Peyer's patch (tissue), 4 donors: ENCODE data around the gene SMYD2. TPM values are rescaled to one million over a fixed set of nuclear protein-coding genes. Genes with fewer than 3 reads are reported as not detected.
"Not testable (repeated sequence)": the region's sequence is repeated elsewhere in the genome, so short reads cannot be mapped to it uniquely, and the experiment has no call there.

Source experiments
- DNase-seq, 3 donors: peaks; one replicate each; pipeline ENCODE4 v3.0.0-alpha.2; 2017 to 2019
- H3K27ac ChIP-seq, 4 donors: fragments of 200-600 bp; sonication (generic); one replicate each; pipeline ENCODE4 v1.5.1; 2016 to 2019
- H3K27me3 ChIP-seq, 2 donors: fragments of 200-600 bp; sonication (generic); one replicate each; pipeline ENCODE4 v1.5.1; 2019
- H3K36me3 ChIP-seq, 3 donors: fragments of 200-600 bp; sonication (generic); one replicate each; pipeline ENCODE4 v1.5.1; 2016 to 2019
- H3K4me1 ChIP-seq, 4 donors: fragments of 200-600 bp; sonication (generic); one replicate each; pipeline ENCODE4 v1.5.1; 2016 to 2019
- H3K4me3 ChIP-seq, 4 donors: fragments of 200-600 bp; sonication (generic); 1 replicate in 3 of 4; 2 replicates in 1 of 4; pipeline ENCODE4 v1.5.1; 2016 to 2019; ENCODE audit warnings: mild to moderate bottlenecking in 1 of 4
- H3K9me3 ChIP-seq, 4 donors: fragments of 200-600 bp; sonication (generic); one replicate each; pipeline ENCODE4 v1.5.1; 2016 to 2019; ENCODE audit warnings: mild to moderate bottlenecking in 1 of 4
- CTCF ChIP-seq, 6 experiments: fragments of 450-650 bp in 4 of 6; fragments of 200-600 bp in 2 of 6; sonication (generic) in 1 of 6; IDR thresholded peaks; one replicate each; pipeline ENCODE4 v1.5.1; 2017 to 2019; ENCODE audit warnings: antibody characterized with exemption in 6 of 6, mild to moderate bottlenecking in 3 of 6, moderate library complexity in 1 of 6
- POLR2A ChIP-seq, 2 donors: fragments of 450-650 bp; IDR thresholded peaks; one replicate each; pipeline ENCODE4 v1.5.1; 2017; ENCODE audit warnings: antibody characterized with exemption in 2 of 2, mild to moderate bottlenecking in 2 of 2, moderate library complexity in 2 of 2
- total RNA-seq, 4 donors: library from RNA; depleted of rRNA; stranded (reverse); fragments of >200 nt; gene quantifications; one replicate each; pipeline ENCODE4 v1.1.0, GENCODE V29; 2016

SMYD2 gene
- total RNA-seq, 4 donors from 2014 or later, result 13.2 to 40.1 (median 25.1) TPM

- no peaks in the 10 kb centered on the region for H3K4me1 ChIP-seq
- no peaks in the 10 kb centered on the region for H3K36me3 ChIP-seq
- H3K4me3 ChIP-seq, result no peak overlapping the region
- TF ChIP-seq CTCF (IDR thresholded peaks at IDR 0.05) (no peak), POLR2A (IDR thresholded peaks at IDR 0.05) (no peak)
- H3K27ac ChIP-seq, result no peak overlapping the region
- no peaks in the 10 kb centered on the region for H3K9me3 ChIP-seq
- no peak for DNase-seq
- H3K27me3 ChIP-seq, result no peaks in the 10 kb centered on the region
Observed at GRCh38 chr1:214272964-214273533, 7.9 kb upstream of the SMYD2 start.

- not testable (repeated sequence) for H3K9me3 ChIP-seq, DNase-seq, H3K4me1 ChIP-seq, H3K4me3 ChIP-seq, H3K36me3 ChIP-seq, H3K27me3 ChIP-seq, H3K27ac ChIP-seq
Observed at GRCh38 chr1:214275700-214276099, 5.3 kb upstream of the SMYD2 start.

GRCh38 chr1:214276786-214277185 lies 4.2 kb upstream of the SMYD2 start:
- Histone ChIP-seq H3K4me3 (no peak overlapping the region), H3K4me1 (peaks cover 0 to 6% (median under 1%) of the 10 kb centered on the region in 4 donors), H3K27ac (no peak overlapping the region), H3K36me3 (no peaks in the 10 kb centered on the region), H3K27me3 (no peaks in the 10 kb centered on the region), H3K9me3 (no peaks in the 10 kb centered on the region)
- TF ChIP-seq POLR2A (IDR thresholded peaks at IDR 0.05) (no peak), CTCF (IDR thresholded peaks at IDR 0.05) (no peak)
- no peak for DNase-seq

- H3K27ac ChIP-seq, result no peak overlapping the region
- no peaks in the 10 kb centered on the region for H3K27me3 ChIP-seq
- TF ChIP-seq CTCF (IDR thresholded peaks at IDR 0.05) (no peak), POLR2A (IDR thresholded peaks at IDR 0.05) (no peak)
- DNase-seq, result no peak
- no peaks in the 10 kb centered on the region for H3K9me3 ChIP-seq
- H3K36me3 ChIP-seq, result no peaks in the 10 kb centered on the region
- H3K4me1 ChIP-seq, result peaks cover 0 to 17% (median 3%) of the 10 kb centered on the region in 4 donors
- no peak overlapping the region for H3K4me3 ChIP-seq
Observed at GRCh38 chr1:214277704-214278635, 3.0 kb upstream of the SMYD2 start.

- no peak for TF ChIP-seq POLR2A (IDR thresholded peaks at IDR 0.05)
- peak in 2 of 6 experiments; percentile 16 to 30 for TF ChIP-seq CTCF (IDR thresholded peaks at IDR 0.05)
- DNase-seq, result peak; percentile 44 to 75 (median 62)
- H3K4me1 ChIP-seq, result peaks cover 0 to 18% (median 3%) of the 10 kb centered on the region in 4 donors
- H3K27me3 ChIP-seq, result no peaks in the 10 kb centered on the region
- H3K4me3 ChIP-seq, result peak overlapping the region; percentile 96 to 98 (median 98)
- no peaks in the 10 kb centered on the region for H3K9me3 ChIP-seq
- H3K27ac ChIP-seq, result peak overlapping the region; percentile 93 to 96 (median 94)
- H3K36me3 ChIP-seq, result no peaks in the 10 kb centered on the region
Observed at GRCh38 chr1:214280386-214281020, 456 bp upstream of the SMYD2 start.
